HG02884 (cell line): Measurements from ENCODE around the gene SLC27A5.
A peak's percentile ranks its signal among the peaks of the same experiment; 100 is the strongest.
"Not testable (repeated sequence)": the region's sequence is repeated elsewhere in the genome, so short reads cannot be mapped to it uniquely, and the experiment has no call there.

Experiments
- ATAC-seq: cut with Tn5 transposase; IDR thresholded peaks from one replicate; pipeline ENCODE4 v1.9.1; 2021; ENCODE audit warnings: mild to moderate bottlenecking, moderate library complexity; ENCODE audit not compliant: unreplicated experiment

Gene SLC27A5

DNA sequence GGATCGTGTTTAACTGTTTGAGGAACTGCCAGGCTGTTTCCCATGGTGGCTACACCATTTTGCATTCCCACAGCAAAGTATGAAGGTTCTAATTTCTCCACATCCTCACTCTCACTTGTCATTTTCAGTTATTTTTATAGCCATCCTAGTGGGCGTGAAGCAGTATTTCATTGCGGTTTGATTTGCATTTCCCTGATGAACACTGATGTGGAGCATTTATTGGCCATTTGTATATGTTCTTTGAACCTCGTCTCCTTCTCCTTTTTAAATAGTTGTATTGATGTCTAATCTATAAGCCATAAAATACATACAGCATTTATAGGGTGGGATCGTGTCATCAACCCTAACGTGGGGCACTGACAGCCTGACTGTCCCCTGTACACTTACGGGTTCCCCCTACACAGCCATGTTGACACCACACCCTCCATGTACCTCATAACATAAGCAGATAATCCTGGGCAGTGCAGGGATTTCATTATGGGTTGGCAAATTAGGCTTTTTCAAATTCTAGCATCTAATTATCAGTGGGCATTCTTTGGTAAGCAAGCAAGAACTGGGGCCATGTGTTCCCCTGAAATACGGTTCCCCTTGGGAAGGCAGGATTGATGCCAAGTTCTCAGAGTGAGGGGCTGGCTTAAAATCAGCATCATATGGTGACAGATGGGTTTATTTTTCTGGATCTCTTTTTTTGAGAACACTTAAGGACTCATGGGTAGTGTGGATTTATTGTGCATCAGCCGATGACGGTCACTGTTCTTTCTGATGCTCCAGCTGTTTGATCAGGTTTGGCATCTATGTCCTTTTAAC lies 19.4 kb upstream of the SLC27A5 start:
- ATAC-seq = no peak

DNA sequence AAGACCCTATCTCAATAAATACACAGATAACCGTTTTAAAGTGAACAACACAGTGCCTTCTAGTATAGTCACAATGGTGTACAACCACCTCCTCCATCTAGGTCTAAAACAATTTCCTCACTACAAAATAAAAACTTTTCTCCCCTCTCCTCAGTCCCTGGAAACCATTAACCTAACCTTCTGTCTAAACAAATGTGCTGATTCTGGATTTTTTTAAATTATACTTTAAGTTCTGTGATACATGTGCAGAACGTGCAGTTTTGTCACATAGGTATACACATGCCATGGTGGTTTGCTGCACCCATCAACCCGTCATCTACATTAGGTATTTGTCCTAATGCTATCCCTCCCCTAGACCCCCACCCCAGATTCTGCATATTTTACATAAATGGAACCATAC lies 17.6 kb upstream of the SLC27A5 start:
- ATAC-seq = no peak

- ATAC-seq = no peak
Observed at GRCh38 chr19:58522709-58523108, 10.9 kb upstream of the SLC27A5 start.

DNA sequence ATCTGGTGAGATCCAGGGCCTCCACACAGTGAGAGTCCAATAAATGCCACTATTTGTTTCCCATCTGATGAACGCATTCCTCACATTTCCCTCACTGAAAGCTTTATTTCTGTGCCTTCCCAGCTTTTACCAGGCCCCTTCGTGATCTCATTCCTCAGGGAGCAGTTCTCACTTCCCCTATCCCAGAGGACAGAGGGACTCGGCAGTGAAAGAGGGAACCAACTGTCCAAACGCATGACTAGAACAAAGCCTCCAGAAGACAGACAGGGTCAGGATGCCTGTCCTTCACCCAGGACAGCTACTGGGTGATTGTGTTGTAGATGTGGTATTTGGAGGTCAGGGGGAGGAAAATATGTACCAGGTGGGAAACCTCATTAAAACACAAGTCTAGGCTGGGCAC lies 9.9 kb upstream of the SLC27A5 start:
- ATAC-seq = no peak

GRCh38 chr19:58520257-58520599 lies 8.4 kb upstream of the SLC27A5 start:
- ATAC-seq = no peak

- peak; percentile 71 for ATAC-seq
Observed at GRCh38 chr19:58519355-58520256, 7.8 kb upstream of the SLC27A5 start, which contains the start of gene ZBTB45. Gene ZBTB45, minus strand, starts transcription at chr19:58519810. Its CDS starts 2,137 bp downstream, at chr19:58517673.

- no peak for ATAC-seq
Observed at GRCh38 chr19:58519087-58519354, 7.2 kb upstream of the SLC27A5 start.

DNA sequence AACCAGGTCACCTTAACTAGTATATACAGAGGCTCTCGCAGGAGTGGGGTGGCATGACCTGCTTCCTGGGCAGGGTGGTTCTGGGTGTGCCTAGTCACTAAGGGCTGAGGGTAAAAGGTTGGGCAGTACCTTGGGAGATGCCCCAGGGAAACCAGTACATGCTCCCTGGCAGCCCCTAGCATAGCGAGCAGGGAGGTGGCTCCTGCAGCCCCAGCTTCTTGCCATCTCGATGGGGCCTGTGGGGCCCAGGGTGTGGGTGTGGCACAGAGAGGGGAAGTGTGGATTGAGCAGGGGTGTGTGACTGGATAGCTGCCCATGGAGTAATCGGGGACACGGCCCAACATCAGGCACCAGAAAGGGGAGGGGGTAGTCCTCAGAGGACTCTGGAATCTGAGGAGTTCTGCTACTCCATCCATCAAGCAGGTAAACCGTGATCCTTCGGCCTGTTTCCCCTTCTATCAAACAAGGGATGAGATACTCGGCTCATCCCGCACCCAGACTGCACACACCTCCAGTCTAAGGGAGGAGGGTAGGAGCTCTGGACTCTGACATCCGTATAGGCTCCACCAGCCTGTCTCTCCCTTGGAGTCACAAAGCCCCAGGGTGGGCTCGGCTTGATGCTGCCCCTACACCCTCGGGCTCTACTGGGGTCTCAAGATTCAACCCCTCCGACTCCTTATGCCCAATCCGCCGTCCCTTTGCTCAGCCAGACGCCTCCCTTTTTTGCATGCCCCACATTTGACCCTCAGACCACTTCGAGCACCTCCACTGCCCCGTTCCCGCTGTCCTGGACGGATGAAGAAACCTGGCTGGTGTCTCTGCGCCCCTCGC lies 6.7 kb upstream of the SLC27A5 start:
- ATAC-seq = no peak

DNA sequence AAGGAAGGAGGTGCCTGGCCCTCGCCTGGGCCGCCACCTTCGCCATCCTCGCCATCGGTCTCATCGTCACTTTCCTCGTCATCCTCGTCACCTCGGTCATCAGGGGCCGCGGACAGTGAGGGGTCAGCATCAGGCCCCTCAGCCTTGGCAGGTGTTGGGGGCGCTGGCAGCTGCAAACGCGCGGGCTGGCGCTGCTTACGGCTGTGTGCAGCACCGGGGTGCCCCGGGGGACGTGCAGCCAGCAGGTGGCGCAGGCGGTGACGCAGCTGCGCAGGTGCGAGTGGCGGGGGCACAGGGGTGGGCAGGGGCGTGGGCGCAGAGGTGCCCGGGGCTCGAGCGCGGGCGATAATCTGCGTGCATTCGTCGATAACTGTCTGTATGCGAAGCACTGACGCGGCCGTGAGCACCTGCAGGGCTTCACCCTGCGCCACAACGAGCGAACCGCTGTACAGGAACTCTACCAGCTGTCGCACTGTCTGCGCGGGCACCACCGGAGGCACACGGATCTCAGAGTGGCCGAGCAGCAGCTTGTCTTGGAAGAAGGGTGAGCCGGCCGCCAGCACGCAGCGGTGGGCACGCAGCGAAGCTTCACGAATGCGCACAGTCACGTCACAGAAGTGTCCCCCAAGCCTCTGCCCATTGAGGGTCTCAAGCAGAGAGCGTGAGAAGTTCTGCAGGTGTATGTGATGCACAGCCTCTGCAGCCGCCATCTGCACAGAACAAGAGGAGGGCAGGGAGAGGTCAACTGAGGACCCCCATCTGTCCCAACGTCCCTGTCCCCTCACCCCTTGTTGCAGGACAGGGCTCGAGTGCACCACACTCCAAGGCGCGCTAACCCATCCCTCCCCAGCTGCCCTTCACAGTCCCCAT lies 5.4 kb upstream of the SLC27A5 start:
- no peak for ATAC-seq

DNA sequence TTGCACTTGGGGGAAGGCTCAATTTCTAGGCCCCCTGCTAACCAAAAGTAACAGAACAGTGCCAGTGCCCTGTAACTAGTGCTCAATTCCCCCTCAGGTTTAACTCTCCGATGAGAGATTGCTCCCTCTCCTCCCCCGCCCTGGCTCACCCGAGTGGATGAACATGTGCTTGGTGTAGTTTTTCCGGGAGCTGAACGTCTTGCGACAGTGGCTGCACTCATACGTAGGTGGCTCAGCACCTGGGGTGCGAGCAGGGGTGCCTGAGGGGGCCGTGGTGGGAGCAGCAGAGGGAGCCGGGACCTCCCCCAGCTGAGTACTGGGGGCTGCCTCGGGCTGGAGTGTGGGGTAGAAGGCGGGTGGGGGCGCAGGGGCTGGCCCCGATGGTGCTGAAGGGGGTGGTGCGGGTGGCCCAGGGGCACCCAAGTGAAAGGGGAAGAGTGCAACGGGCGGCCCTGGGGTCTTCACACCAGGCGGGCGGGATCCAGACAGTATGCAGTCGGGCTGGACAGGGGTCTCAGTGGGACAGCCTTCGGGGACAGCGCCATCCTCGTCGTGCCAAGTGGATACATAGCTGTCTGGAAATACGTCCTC lies 4.5 kb upstream of the SLC27A5 start:
- no peak for ATAC-seq

GRCh38 chr19:58515259-58515658 lies 3.5 kb upstream of the SLC27A5 start:
- no peak for ATAC-seq

DNA sequence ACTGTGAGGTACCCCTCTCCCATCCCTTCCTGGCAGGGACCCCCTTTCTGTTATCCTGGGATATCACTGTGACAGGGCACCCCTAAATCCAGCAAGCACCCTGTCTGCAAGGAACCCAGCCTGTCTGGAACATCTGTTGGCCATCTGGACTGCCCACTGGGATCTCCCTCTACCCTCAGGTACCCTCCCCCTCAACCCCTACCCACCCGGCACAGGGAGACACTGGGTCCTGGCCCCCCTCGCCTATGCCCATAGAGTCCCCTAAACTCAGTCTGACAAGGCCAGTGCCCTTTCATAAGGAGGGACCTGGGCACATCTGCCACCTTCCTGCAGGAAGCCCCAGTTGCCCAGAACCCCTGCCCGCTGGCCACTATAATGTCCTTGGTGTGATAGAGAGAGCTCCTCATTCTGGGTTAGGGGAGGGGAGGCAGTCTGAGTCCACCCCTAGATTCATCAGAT lies 2.8 kb upstream of the SLC27A5 start:
- ATAC-seq = no peak

DNA sequence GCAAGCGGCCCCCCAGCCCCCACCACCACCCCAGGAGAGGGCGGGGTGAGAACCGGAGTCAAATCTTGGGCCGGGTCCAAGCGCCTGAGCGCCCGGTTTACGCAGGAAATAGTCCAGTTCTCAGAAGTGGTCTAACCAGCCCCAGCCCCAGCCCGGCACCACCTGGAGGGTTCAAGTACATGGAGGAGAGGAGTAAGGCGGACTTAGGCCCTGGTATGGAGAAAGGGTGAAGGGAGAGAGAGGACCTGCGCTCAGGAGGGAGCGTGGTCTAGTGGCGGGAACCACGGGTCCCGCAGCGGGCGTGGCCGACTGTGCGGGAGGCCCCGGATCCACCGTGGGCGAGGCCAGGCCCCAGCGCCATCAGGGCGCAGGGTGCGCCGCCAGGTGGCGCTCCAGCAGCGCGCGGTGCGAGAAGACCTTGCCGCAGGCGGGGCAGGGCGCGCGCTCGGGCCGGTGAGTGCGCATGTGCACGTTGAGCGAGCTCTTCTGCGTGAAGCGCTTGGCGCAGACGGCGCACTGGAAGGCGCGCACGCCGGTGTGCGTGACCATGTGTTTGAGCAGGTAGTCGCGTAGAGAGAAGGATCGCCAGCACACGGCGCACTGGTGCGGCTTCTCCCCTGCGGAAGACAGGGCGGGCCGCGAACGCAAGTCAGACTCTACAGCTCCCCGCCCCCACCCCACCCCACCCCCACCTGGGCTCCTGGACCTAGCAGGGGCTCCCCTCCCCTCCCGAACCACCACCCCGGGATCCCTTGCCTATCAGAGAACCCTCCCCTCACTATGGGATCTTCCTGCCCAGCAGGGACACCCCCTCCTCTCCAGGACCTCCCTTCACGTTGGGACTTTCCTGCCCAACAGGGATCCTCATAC lies 2.1 kb upstream of the SLC27A5 start:
- peak; percentile 77 for ATAC-seq

DNA sequence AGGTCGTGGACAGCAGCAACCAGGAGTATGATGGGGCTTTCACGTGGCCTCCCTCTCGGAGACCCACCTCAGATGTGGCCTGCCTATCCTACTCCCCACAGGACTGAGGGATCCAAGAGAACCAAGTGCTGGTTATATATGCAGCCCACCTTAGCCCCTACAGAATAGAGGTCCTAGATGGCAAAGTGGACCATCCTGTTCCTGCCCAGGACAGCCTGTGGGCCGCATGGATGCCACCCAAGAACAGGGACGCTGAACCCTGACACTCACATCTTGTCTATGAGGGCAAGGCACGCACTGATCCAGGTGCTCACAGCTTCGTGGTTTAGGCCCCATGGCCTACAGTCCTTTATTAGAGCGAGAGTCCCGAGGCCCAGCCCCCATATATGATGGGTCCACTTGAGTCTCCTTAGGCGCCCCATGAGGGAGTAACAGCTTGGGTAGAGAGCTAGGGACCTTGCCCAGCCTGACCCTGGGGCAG lies 1.5 kb upstream of the SLC27A5 start:
- ATAC-seq = no peak

GRCh38 chr19:58510084-58510862 lies 1.5 kb downstream of the SLC27A5 start:
- no peak for ATAC-seq

GRCh38 chr19:58509731-58510083 lies 2.1 kb downstream of the SLC27A5 start:
- ATAC-seq = no peak

- ATAC-seq = not testable (repeated sequence)
Observed at GRCh38 chr19:58507602-58508223, 4.1 kb downstream of the SLC27A5 start.

GRCh38 chr19:58500242-58500641 lies 11.6 kb downstream of the SLC27A5 start:
- no peak for ATAC-seq
